ENCODE data around the gene PTPRCAP.

PTPRCAP gene

DNA sequence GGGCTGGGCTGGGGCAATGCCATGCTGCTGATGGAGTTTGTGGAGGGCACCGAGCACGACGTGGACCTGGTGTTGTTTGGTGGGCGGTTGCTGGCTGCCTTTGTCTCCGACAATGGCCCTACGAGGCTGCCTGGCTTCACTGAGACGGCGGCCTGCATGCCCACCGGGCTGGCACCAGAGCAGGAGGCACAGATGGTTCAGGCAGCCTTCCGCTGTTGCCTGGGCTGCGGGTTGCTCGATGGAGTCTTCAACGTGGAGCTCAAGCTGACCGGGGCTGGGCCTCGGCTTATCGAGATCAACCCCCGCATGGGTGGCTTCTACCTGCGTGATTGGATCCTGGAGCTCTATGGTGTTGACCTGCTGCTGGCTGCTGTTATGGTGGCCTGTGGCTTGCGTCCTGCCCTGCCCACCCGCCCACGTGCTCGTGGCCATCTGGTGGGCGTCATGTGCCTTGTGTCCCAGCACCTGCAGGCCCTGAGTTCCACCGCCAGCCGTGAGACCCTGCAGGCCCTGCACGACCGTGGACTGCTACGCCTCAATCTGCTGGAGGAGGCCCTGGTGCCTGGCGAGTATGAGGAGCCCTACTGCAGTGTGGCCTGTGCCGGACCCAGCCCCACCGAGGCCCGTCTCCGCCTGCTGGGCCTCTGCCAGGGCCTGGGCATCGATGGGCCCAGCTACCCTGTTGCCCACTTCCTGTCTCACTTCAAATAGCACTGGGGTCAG lies 13.4 kb downstream of the PTPRCAP start:
- DNase-seq, result no peak

DNA sequence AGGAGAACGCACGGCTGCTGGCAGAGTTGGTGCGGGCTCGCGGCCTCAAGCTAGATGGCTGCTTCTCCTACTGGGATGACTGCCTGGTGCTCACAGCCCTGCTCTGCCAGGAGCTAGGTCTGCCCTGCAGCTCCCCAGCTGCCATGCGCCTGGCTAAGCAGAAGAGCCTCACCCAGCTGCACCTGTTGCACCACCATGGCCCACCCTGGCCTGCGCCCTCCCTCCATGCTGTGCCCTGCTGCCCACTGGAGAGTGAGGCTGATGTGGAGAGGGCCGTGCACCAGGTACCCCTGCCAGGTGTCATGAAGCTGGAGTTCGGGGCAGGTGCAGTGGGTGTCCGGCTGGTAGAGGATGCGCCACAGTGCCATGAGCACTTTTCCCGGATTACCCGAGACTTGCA lies 14.0 kb downstream of the PTPRCAP start:
- DNase-seq, result no peak

DNA sequence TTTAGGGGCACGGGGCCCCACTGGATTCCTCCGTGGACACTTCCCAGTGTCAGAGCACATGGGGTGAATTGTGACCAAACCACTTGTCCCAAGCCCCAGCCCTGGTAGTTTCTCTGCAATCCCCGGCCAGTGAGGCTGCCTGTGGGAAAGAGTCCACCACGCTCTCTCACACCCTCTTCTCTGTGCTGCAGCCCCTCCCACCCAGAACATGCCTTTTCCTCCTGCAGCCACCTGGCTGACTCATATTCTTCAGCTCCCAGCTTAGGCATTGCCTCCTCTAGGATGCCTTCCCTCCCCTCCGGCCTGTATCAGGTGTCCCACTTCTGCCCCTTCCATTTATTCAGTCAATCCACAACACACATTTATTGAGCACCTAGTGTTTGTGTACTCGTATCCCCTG lies 14.6 kb downstream of the PTPRCAP start:
- no peak for DNase-seq

DNA sequence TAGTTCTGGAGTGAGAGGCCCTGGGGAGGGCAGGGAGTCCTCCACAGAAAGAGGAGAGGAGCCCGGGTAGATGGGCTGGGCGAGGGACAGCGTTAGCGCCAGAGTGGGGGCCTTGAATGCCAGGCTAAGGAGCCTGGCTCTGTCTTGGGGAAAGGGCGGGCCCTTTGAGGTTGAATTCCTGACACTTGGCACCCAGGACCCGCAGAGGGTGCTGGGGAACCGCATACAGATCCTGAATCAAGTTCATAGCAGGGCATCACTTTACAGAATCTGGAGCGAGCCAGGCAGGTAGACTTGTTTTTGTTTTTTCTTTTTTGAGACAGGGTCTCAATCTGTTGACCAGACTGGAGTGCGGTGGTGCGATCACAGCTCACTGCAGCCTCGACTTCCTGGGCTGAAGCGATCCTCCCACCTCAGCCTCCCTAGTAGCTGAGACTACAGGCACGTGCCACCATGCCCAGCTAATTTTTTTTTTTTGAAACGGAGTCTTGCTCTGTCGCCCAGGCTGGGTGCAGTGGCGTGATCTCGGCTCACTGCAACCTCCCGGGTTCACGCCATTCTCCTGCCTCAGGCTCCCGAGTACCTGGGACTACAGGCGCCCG lies 16.0 kb downstream of the PTPRCAP start:
- no peak for DNase-seq

DNA sequence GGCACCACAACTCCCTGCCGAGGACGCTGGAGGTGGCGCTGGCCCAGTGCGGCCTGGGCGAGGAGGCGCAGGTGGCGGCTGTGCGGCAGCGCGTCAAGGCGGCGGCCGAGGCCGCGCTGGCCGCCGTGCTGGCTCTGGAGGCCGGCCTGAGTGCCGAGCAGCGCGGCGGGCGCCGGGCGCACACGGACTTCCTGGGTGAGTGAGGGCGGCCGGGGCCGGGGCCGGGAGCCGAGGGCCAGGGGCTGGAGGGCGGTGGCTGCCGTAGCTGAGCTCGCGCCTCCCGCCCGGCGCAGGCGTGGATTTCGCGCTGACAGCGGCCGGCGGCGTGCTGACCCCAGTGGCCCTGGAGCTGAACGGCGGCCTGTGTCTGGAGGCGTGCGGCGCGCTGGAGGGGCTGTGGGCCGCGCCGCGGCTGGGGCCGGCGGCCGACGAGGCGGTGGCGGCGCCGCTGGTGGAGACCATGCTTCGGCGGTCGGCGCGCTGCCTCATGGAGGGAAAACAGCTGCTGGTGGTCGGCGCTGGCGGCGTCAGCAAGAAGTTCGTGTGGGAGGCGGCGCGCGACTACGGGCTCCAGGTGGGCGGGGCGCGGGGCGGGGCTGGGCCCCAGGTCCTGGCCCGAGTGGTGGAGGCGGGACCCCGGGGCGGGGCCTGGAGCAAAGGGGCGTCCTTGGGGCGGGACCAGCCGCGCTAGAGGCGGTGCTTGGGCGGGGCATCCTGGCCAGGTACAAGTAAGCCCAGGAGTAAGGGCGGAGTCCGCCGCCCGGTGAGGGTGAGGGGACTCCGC lies 16.6 kb downstream of the PTPRCAP start:
- peak; percentile 94 for DNase-seq

DNA sequence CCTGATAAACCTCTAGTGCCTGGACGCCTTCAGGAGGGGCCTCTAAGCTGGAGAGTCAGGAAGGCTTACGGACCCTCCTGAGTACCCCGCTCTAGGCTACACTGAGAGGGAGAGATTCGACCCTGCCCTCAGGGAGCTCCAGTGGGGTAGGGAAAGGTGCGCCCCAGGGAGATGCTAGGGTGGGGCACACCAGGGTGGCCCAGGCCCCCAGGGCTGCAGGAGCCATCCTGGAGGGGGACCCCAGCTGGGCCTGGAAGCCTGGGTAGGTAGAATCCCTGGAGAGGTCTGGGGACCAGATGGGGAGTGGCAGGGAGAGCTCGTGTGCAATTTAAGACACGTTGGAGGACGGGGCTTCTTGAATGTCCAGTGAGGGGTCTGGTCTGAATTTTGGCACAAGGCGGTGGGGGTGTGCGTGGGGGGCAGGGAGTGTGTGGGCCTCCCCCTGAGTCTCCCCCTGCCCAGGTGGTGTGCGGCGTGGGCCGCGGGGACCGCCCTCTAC lies 17.3 kb downstream of the PTPRCAP start:
- DNase-seq, result no peak

DNA sequence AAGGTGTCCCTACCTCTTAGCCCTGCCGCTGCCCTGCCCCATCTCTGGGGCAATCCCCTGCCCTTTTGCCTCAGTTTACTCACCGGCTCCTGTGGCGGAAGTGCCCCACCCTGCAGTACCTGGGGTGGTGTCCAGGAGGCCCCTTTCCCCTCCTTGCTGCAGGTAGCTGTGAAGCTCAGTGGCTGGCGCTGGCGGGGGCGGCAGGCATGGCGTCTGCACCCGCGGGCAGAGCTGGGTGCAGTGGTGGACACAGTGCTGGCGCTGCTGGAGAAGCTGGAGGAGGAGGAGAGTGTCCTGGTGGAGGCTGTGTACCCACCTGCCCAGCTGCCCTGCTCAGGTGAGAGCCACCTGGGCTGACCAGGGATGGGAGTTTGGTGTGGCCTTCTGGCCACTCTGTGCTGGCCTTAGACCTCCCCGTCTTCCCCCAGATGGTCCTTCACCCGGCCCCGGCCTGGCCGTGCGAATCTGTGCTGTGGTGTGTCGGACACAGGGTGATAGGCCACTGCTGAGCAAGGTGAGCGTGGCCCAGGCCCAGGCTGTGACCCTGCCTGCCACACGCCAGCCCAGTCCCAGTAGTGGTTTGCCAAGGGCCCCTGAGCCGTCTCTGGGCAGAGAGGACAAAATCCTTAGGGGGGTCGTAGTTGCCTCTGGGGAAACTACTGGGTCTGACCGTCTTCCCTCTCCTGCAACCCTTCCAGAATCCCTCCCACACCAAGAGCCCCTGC lies 18.0 kb downstream of the PTPRCAP start:
- no peak for DNase-seq

DNA sequence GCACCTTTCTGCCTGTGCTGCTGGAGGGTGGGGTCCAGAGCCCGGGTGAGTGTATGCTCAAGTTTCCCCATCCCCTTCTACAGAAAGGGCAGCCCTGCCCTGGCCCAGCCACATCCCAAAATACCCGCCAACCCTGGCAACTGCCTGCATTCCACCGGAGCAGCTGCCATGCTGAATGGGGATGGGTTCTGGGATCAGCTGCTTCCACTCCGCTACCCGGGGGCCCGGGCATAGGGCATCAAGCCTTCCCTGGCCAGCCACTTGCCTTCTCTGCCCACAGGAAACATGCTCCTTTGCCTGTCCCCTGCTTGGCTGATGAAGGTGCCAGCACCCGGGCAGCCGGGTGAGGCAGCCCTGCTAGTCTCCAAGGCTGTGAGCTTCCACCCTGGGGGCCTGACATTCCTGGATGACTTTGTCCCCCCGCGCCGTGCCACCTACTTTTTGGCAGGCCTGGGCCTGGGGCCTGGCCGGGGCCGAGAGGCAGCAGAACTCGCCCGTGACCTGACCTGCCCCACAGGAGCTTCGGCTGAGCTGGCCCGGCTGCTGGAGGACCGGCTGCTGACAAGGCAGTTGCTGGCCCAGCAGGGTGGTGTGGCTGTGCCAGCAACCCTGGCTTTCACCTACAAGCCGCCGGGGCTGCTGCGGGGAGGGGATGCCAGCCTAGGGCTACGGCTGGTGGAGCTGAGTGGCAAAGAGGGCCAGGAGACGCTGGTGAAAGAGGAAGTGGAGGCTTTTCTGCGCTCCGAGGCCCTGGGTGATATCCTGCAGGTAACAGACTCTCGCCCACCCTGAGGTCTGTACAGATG lies 18.8 kb downstream of the PTPRCAP start:
- DNase-seq, result no peak

DNA sequence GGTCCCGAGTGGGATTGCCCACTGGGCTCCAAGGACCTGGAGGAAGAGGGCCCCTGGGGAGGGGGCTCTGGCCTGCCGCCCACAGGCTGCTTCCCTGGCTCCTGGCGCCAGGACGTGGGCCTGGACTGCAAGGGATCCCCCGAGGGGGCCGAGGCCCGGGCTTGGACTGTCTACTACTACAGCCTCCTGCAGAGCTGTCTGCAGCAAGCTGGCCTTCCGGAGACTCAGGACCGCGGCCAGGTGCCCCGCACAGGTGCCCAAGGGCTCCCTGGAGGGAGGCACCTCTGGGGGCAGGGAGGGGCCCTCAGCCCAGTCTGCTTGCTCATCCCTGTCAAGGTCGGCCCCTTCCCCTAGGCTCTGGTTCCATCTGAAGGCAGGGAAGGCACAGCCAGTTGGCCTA lies 20.1 kb downstream of the PTPRCAP start:
- no peak for DNase-seq

DNA sequence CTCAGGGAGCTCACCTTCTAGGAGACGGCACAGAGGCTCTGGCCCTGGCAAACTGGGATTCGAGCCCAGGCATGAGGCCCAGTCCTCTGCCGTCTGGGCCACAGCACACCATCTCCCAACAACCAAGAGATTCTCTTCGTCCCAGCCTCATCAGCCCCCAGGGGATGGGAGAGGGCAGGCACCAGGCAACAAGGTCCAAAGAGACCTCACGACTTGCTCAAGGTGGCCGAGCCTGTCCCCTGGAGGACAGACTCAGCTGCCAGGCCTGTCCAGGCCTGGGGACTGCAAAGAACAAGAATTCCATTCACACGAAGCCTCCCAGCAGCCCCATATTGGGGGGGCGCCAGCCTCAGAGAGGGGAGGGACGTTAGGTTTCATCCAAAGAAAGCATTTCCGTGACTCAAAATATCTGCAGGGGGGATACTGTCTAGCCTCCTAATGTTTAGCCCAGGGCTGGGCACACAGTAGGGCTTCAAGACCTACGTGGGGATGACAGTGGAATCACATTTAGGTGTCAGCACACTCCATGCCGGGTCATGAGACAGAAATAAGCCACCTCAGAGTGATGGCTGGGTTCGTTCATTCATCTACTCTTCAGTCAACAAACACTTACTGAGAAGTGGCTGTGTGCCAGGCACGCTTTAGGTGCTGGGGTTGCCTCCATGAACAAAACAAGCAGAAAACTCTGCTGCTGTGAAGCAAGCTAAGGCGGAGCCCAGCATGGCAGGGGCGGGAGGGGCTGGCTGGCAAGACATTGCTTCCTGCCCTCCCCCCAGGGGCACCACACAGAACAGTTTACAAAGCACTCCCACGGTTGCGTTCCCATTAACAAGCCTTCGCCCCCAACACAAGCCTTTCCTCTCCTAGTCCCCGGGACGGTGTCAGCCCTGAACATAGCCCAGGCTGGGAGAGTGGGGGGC lies 20.8 kb downstream of the PTPRCAP start:
- no peak for DNase-seq

DNA sequence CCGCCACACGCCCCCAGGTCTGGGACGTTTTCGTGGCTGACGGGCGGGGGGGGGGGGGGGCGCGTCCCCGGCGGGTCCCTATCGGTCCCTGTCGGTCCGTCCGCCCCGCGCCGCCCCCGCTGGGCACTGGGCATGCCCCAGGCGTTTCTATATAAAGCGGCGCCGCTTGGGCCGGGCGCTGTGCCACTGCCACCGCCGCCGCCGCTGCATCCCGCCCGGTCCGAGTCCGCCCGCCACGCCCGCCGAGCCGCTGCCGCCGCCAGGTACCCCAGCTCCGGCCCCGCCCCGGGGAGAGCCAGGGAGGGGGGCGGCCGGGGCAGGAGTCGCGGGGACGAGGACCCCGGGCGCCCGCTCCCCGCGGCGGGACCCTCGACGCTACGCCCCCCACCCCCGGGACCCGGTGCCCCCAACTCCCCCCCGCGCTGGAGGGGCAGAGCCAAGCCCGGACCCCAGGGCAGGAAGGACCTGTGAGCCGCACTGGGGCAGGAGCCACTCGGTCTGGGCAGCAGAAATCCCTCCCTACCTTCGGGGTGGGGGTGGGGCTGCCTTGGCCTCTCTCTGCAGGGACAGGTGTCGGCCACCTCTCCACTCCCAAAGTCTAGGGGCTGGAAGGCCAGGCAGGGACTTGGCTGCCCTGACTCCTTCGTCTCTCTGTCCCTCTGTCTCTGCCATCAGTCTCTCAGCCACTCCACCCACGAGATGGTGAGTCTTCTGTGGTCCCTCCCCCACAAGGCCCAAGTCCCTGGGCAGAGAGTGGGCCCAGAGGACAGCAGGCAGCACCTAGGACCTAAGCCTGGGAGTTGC lies 21.8 kb downstream of the PTPRCAP start, which contains the start of gene CARNS1:
CARNS1 (plus strand) TSS at position 178 of the 804 bp plus-strand sequence; CDS start at position 700, 522 bp downstream.
- DNase-seq, result no peak

DNA sequence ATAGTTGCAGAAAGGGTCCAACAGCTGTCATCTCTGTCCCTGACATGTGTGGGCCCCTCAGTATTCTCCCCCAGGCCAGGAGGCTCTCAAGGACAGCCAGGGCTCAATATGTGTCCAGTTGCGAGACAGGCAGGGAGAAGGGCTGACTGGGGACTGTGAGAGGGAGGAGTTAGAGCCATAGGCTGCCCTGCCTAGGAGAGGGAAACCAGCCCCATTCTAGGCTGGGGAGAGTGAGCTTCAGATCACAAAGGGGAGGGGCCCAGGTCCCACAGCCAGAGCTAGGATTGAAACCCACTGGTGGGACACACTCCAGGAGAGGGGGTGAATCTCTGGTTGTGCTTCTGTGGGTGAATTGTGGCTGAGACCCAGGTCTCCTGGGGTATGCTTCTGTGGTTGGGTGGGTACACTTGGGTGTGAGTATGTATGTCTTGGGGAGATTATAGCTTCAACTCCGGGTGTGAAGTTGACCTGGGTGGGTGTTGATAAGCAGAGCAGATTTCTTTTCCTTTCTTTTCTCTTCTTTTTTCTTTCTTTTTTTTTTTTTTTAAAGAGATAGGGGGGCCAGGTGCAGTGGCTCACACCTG lies 24.1 kb downstream of the PTPRCAP start:
- no peak for DNase-seq

DNA sequence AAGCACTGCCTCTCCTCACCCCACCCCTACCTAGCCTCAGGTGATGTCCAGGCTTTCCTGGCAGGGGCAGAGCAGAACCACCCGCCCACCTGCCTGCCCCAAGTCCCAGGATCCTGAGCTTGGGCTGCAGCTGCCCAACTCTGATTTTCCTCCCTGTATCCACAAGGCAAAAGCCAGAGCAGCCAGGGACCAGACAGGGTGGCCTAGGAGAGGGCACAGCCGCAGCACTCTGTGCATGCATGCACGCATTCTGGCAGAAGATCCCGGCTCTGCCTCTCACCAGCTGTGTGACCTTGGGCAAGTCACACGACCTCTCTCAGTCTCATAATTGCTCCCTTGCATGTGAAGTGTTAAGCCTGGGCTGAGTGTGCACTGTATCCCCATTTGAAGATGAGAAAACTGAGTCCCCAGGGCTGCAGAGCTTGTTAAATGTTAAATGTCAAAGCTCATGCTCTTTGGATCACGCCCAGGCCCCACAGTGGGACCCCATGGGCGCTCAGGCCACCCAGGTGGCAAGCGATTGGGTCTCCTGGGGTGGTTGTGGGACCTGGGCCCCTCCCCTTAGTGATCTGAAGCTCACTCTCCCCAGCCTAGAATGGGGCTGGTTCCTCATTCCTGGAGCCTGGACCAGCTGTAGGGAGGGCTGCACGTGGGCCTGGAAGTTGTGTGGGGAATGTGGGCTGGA lies 24.8 kb downstream of the PTPRCAP start:
- DNase-seq, result no peak

DNA sequence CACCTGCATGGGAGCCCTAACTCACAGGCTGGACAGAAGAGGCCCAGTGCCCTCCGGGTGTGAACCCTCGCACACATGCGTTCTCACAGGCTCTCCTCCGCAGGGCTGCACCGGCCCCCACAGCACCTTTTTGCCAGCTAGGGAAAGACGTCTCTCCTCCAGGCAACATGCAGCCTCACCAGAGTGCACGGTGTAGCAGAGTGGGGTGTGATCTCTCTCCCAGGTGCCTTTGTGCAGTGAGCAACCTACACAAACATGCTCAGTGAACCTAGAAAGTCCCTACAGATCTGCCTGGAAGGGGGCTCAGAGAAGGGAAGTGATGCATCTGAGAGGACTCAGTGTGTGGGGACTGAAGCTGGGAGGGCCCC lies 25.7 kb downstream of the PTPRCAP start:
- DNase-seq, result no peak

DNA sequence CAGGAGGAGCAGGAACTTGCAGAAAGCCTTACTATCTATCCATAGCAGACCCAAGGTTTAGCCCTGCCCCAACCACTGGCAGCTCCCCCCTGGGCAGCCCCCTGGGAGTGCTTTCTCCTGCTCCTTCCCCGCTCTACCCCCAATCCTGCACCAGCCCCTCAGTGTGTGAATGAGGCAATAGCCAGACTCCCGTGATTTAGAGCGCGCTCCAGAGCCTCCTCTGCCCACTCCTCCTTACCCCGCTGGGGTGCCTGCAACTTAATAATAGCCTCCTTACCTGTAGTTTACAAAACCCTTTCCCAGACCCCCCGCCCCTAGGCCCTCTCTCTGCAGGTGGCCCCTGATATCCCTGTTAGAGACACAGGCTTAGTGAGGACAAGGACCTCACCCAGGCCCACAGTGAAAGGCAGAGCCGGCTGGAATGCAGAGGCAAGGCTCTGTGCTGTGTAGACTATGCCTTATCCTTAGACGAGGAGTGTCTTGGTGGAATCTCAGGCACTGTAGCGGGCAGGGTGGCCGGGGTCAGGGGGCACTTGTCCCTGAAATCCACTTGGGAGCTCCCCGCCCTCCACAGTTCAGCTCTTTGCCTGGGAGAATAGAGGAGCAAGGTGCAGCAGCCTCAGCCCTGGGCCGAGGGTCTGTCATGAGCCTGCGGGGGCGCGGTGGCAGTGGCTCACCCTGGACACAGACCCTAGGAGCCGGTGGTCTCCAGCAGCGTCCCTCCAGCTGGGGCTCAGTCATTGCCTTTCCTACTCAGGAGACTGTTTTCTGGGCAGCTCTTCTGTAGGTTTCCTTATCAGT lies 26.3 kb downstream of the PTPRCAP start:
- DNase-seq, result no peak

DNA sequence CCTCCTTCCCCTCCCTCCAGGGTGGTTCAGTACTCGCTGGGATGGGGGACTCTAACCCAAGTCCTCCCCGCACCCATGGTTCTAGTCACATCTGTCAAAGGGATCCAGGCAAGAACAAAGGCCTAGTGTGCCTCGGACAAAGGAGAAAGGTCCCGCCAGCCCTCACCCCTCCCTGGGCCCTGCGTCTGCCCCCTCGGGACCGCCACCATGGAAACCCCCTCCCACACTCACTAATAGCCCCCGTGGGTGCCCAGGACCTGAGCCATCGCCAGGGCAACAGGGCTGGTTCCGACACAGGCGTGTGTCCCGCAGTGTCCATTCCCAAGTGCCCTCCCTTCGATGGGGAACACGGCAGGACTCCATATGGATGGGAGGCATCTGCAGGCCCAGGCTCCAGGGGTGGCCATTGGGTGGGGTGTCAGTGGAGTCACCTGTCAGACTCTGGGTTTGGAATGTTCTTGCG lies 27.1 kb downstream of the PTPRCAP start:
- no peak for DNase-seq

DNA sequence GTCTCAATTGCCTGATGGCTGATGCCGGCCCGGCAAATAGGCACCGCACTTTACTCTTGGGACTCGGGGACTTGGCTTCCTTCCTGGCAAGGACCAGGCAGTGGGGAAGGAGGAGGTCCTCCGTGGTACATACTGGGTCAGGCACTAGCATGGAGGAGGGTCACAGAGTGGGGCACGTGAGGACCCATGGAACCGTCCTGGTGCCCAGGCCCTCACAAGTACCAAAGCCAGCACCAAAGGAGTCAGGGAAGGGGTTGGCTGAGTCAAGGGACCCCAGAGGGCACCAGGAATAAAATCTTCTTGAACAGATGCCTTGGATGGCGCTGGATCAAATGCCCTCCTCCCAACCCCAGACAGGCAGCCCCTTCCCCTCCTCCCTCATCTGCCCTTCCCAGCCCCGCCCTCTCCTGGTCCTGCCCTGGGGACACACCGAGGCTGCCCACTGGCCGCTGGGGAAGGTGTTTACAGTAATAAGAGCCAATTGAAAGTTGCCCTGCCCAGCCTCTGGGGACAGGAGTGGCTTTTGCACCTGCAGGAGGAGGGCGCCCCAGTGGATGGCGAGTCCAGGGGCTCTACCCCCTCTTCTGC lies 27.6 kb downstream of the PTPRCAP start:
- DNase-seq, result no peak

DNA sequence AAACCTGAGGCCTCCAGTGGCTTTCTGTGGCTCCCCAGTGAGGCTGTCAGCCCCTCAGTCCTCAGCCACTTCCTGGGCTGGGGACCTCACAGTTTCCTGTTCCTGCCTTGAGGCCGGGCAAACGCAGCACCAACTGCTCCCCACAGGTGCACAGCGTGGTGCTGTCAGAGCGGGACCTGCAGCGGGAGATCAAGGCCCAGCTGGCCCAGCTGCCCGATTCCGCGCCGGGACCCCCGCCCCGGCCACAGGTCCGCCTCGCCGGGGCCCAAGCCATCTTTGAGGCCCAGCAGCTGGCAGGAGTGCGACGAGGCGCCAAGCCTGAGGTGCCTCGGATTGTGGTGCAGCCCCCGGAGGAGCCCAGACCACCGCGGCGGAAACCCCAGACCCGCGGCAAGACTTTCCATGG lies 28.2 kb downstream of the PTPRCAP start:
- DNase-seq, result no peak

Measured in NCI-H2171 (cell line).